GM06990 (cell line): ENCODE measurements around the gene OPRL1.

Source experiments
- DNase-seq: peaks from one replicate; pipeline ENCODE4 v3.0.0-alpha.2; 2011; ENCODE audit not compliant: insufficient read length; ENCODE audit errors: extremely low read depth
- H3K27me3 ChIP-seq: replicated peaks from 2 replicates; pipeline ENCODE4 v1.6.0; 2011; ENCODE audit warnings: low read length; ENCODE audit not compliant: control insufficient read depth, insufficient read depth
- H3K36me3 ChIP-seq: 2 replicates; pipeline ENCODE4 v1.5.1; 2011; ENCODE audit warnings: low read length; ENCODE audit not compliant: control insufficient read depth, insufficient read depth
- H3K4me3 ChIP-seq: replicated peaks from 2 replicates; pipeline ENCODE4 v1.5.1; 2011; ENCODE audit warnings: low read depth, mild to moderate bottlenecking, control low read depth, low read length
- CTCF ChIP-seq: IDR thresholded peaks from 2 replicates; pipeline ENCODE4 v1.5.1; 2011; ENCODE audit warnings: low read length, control low read depth, mild to moderate bottlenecking, inconsistent platforms; ENCODE audit not compliant: insufficient read depth, poor library complexity, severe bottlenecking

The OPRL1 gene

GRCh38 chr20:64053841-64054661 is 25.8 kb upstream of the OPRL1 start:
- Histone ChIP-seq H3K36me3 (no peaks in the 10 kb centered on the region), H3K4me3 (no peak overlapping the region), H3K27me3 (no peaks in the 10 kb centered on the region)
- DNase-seq, result no peak
- TF ChIP-seq CTCF, result peak; percentile 48

GRCh38 chr20:64055396-64055892 is 24.4 kb upstream of the OPRL1 start:
- no peaks in the 10 kb centered on the region for H3K27me3 ChIP-seq
- no peaks in the 10 kb centered on the region for H3K36me3 ChIP-seq
- no peak for TF ChIP-seq CTCF
- no peak for DNase-seq
- H3K4me3 ChIP-seq, result no peak overlapping the region

GRCh38 chr20:64055893-64056638 is 23.8 kb upstream of the OPRL1 start:
- no peaks in the 10 kb centered on the region for H3K27me3 ChIP-seq
- no peaks in the 10 kb centered on the region for H3K36me3 ChIP-seq
- DNase-seq, result no peak
- no peak overlapping the region for H3K4me3 ChIP-seq
- no peak for TF ChIP-seq CTCF

- H3K4me3 ChIP-seq, result no peak overlapping the region
- TF ChIP-seq CTCF, result no peak
- DNase-seq, result no peak
Observed at GRCh38 chr20:64056639-64056888, 23.3 kb upstream of the OPRL1 start.

GRCh38 chr20:64056889-64057627 is 22.8 kb upstream of the OPRL1 start:
- TF ChIP-seq CTCF, result no peak
- Histone ChIP-seq H3K4me3 (peak overlapping the region; percentile 47), H3K36me3 (no peaks in the 10 kb centered on the region), H3K27me3 (no peaks in the 10 kb centered on the region)
- peak; percentile 69 for DNase-seq

More at GRCh38 chr20:64056639-64056888, 23.3 kb upstream of the OPRL1 start:
- Histone ChIP-seq H3K36me3 (no peaks in the 10 kb centered on the region), H3K27me3 (no peaks in the 10 kb centered on the region)
